Fibroblast of lung (primary cell): ENCODE measurements around the gene LILRB4. TPM values are rescaled to one million over a fixed set of nuclear protein-coding genes. Genes with fewer than 3 reads are reported as not detected.
"Not testable (repeated sequence)": the region's sequence is repeated elsewhere in the genome, so short reads cannot be mapped to it uniquely, and the experiment has no call there.

Source experiments
- DNase-seq, 2 donors: peaks; one replicate each; pipeline versions ENCODE4 v3.0.0 to v3.0.0-alpha.2; 2010; ENCODE audit warnings: low read depth in 2 of 2
- H2AFZ ChIP-seq: 2 replicates; pipeline ENCODE4 v1.5.1; 2012; ENCODE audit warnings: low read length, control low read depth, inconsistent platforms
- H3K27ac ChIP-seq: 2 replicates; pipeline ENCODE4 v1.5.1; 2011; ENCODE audit warnings: low read length, control low read depth; ENCODE audit not compliant: insufficient read depth
- H3K27me3 ChIP-seq: 2 replicates; pipeline ENCODE4 v1.5.1; 2011; ENCODE audit warnings: mild to moderate bottlenecking, low read length; ENCODE audit not compliant: control insufficient read depth, insufficient read depth
- H3K36me3 ChIP-seq: 2 replicates; pipeline ENCODE4 v1.5.1; 2011; ENCODE audit warnings: low read length; ENCODE audit not compliant: control insufficient read depth, insufficient read depth
- H3K4me1 ChIP-seq: 2 replicates; pipeline ENCODE4 v1.5.1; 2011; ENCODE audit warnings: low read length; ENCODE audit not compliant: control insufficient read depth, insufficient read depth; ENCODE audit errors: extremely low read depth
- H3K4me2 ChIP-seq: 2 replicates; pipeline ENCODE4 v1.5.1; 2011; ENCODE audit warnings: low read length, control low read depth; ENCODE audit not compliant: insufficient read depth; ENCODE audit errors: extremely low read depth
- H3K4me3 ChIP-seq, 4 experiments: fragments of 200-600 bp in 1 of 4; sonication (generic) in 1 of 4; replicated peaks in 1 of 4; 2 replicates each; pipeline ENCODE4 v1.5.1; 2011 to 2016; ENCODE audit warnings: low read length in 4 of 4, low read depth in 3 of 4, mild to moderate bottlenecking in 3 of 4, control low read depth in 2 of 4, inconsistent platforms in 1 of 4, mixed read lengths in 1 of 4; ENCODE audit not compliant: insufficient read depth in 1 of 4; ENCODE audit errors: control extremely low read depth in 1 of 4
- H3K79me2 ChIP-seq: 2 replicates; pipeline ENCODE4 v1.5.1; 2012; ENCODE audit warnings: mild to moderate bottlenecking, low read length, inconsistent platforms; ENCODE audit not compliant: control insufficient read depth, insufficient read depth
- H3K9ac ChIP-seq: 2 replicates; pipeline ENCODE4 v1.5.1; 2011; ENCODE audit warnings: mild to moderate bottlenecking, low read length, control low read depth; ENCODE audit not compliant: insufficient read depth
- H3K9me3 ChIP-seq: 2 replicates; pipeline ENCODE4 v1.5.1; 2012; ENCODE audit warnings: low read depth, low read length; ENCODE audit not compliant: control insufficient read depth, insufficient read depth
- H4K20me1 ChIP-seq: 2 replicates; pipeline ENCODE4 v1.5.1; 2011; ENCODE audit warnings: low read length; ENCODE audit not compliant: control insufficient read depth, insufficient read depth; ENCODE audit errors: extremely low read depth
- EZH2 ChIP-seq: IDR thresholded peaks from 2 replicates; pipeline ENCODE4 v1.5.1; 2012; ENCODE audit warnings: low read length, control low read depth, mild to moderate bottlenecking; ENCODE audit errors: missing control alignments
- polyA plus RNA-seq, 2 donors: library from polyadenylated mRNA; depleted of rRNA in 1 of 2; stranded (reverse) in 1 of 2; unstranded in 1 of 2; fragments of >200 nt; gene quantifications; 2 replicates each; pipeline ENCODE4 v1.2.1, GENCODE V29; 2011 to 2012; ENCODE audit warnings: missing spikeins in 1 of 2
- total RNA-seq: library from RNA; depleted of rRNA; stranded (reverse); fragments of >200 nt; gene quantifications from 2 replicates; pipeline ENCODE4 v1.2.1, GENCODE V29; 2014
- TF ChIP-seq, protein P1 (sequence below), 2 donors: IDR thresholded peaks in 1 of 2; conservative IDR thresholded peaks in 1 of 2; 1 replicate in 1 of 2; 2 replicates in 1 of 2; pipeline ENCODE4 v1.5.1; 2011 to 2012; ENCODE audit warnings: low read length in 2 of 2, control low read depth in 1 of 2, inconsistent platforms in 1 of 2, low read depth in 1 of 2, mild to moderate bottlenecking in 1 of 2

The LILRB4 gene
- total and polyA plus RNA-seq, 2 donors (not counting 1 experiment from before 2014, with no cell fraction given): not detected

DNA sequence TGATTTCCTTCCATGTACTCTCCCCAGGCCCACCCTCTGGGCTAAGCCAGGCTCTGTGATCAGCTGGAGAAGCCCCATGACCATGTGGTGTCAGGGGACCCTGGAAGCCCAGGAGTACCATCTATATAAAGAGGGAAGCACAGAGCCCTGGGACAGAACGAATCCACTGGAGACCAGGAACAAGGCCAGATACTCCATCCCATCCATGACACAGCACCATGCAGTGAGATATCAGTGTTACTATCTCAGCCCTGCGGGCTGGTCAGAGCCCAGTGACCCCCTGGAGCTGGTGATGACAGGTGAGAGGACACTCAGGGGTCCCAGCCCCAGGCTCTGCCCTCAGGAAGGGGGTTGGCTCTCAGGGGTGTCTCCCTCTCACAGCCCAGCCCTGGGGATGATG lies 34.0 kb downstream of the LILRB4 start:
- H3K27me3 ChIP-seq: no peaks in the 10 kb centered on the region
- H3K9me3 ChIP-seq: no peaks in the 10 kb centered on the region
- no peaks in the 10 kb centered on the region for H3K36me3 ChIP-seq
- no peaks in the 10 kb centered on the region for H3K4me1 ChIP-seq
- DNase-seq: no peak
- no peaks in the 10 kb centered on the region for H3K79me2 ChIP-seq
- no peaks in the 10 kb centered on the region for H4K20me1 ChIP-seq
- H3K9ac ChIP-seq: no peak overlapping the region
- H3K27ac ChIP-seq: no peak overlapping the region
- H3K4me2 ChIP-seq: no peak overlapping the region
- no peak overlapping the region for H3K4me3 ChIP-seq
- no peak overlapping the region for H2AFZ ChIP-seq
- no peak for TF ChIP-seq EZH2
- TF ChIP-seq, protein P1, sequence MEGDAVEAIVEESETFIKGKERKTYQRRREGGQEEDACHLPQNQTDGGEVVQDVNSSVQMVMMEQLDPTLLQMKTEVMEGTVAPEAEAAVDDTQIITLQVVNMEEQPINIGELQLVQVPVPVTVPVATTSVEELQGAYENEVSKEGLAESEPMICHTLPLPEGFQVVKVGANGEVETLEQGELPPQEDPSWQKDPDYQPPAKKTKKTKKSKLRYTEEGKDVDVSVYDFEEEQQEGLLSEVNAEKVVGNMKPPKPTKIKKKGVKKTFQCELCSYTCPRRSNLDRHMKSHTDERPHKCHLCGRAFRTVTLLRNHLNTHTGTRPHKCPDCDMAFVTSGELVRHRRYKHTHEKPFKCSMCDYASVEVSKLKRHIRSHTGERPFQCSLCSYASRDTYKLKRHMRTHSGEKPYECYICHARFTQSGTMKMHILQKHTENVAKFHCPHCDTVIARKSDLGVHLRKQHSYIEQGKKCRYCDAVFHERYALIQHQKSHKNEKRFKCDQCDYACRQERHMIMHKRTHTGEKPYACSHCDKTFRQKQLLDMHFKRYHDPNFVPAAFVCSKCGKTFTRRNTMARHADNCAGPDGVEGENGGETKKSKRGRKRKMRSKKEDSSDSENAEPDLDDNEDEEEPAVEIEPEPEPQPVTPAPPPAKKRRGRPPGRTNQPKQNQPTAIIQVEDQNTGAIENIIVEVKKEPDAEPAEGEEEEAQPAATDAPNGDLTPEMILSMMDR (conservative IDR thresholded peaks at IDR 0.05 in 1 of 2, IDR thresholded peaks at IDR 0.05 in 1 of 2; ENCODE audit: low read depth in 1 of 2, low read length in 2 of 2): no peak

- not testable (repeated sequence) for H3K79me2 ChIP-seq
These were observed 34.9 kb downstream of the LILRB4 start for GRCh38 chr19:54697716-54698115.

DNA sequence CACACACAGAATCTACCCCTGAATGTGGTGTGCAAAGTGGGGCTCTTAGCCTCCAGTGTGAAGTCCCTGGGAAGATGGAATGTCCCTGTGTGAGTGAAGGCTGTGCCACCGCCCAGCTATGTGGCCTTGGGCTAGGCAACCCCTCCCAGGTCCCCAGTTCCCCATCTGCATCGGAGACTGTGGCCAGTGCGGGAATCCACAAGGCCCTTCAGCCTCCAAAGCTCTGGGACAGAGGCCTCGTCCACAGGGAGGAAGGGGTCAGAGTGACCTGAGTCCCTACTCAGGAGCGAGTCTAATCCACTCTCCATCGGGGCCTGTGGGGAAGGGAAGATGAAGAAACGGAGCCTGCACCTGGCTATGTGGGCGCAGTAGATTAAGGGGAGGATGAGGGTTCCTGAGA lies 42.1 kb downstream of the LILRB4 start:
- no peaks in the 10 kb centered on the region for H3K36me3 ChIP-seq
- H3K79me2 ChIP-seq: no peaks in the 10 kb centered on the region
- H3K9me3 ChIP-seq: no peaks in the 10 kb centered on the region
- no peak overlapping the region for H3K4me2 ChIP-seq
- no peak overlapping the region for H3K9ac ChIP-seq
- H3K4me3 ChIP-seq: no peak overlapping the region
- H4K20me1 ChIP-seq: no peaks in the 10 kb centered on the region
- no peak for DNase-seq
- no peak overlapping the region for H2AFZ ChIP-seq
- no peak overlapping the region for H3K27ac ChIP-seq
- no peak for TF ChIP-seq EZH2
- TF ChIP-seq, protein P1 (conservative IDR thresholded peaks at IDR 0.05 in 1 of 2, IDR thresholded peaks at IDR 0.05 in 1 of 2; ENCODE audit: low read depth in 1 of 2, low read length in 2 of 2): no peak
- H3K4me1 ChIP-seq: no peaks in the 10 kb centered on the region
- no peaks in the 10 kb centered on the region for H3K27me3 ChIP-seq

More at GRCh38 chr19:54697716-54698115, 34.9 kb downstream of the LILRB4 start:
- H3K36me3 ChIP-seq, H3K4me2 ChIP-seq, H3K9me3 ChIP-seq, H3K27me3 ChIP-seq, H3K27ac ChIP-seq, H3K4me1 ChIP-seq, H3K4me3 ChIP-seq, DNase-seq, H3K9ac ChIP-seq, H2AFZ ChIP-seq, H4K20me1 ChIP-seq: not testable (repeated sequence)
